HG02759 (cell line): ENCODE data around the gene TBL1XR1.
A peak's percentile ranks its signal among the peaks of the same experiment; 100 is the strongest.

Source experiments
- ATAC-seq: cut with Tn5 transposase; IDR thresholded peaks from one replicate; pipeline ENCODE4 v1.9.1; 2021; ENCODE audit warnings: mild to moderate bottlenecking, moderate library complexity; ENCODE audit not compliant: unreplicated experiment

TBL1XR1 gene

DNA sequence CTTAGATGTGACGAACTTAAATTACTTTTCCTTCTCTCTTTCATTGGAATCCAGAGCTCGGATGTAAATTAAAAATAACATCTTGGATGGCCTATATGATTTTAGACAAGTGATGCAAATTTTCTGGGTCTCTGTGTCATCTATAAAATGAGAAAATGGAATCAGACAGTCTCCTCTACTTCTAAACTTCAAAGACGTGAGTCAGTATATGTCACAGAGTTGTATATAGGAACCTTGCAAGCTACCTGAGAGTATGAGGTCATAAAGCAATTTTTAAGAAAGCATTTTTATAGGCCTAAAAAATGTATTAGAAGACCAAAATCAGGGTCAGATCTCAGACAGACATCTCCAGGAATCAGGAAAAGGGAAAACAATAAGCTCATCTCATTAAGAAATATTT lies 128.3 kb downstream of the TBL1XR1 start:
- no peak for ATAC-seq

DNA sequence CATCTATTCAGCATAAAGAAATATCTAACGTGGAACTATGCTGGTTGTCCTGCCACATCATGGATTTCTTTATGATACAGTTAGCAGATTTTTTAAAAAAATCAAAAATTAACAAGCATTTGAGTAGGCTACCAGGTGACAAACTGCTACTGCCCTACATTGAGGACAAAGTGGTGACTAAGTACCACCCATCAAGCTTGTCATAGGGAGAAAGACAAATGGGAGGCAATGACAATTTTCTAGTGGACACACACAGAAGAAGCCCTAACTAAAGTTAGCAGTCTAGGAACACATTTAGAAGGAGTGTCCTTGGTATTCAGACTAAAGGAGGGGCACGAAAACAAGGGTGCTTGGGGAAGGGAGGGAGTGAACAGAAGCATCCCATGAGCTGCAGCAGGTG lies 131.2 kb downstream of the TBL1XR1 start:
- ATAC-seq = no peak

DNA sequence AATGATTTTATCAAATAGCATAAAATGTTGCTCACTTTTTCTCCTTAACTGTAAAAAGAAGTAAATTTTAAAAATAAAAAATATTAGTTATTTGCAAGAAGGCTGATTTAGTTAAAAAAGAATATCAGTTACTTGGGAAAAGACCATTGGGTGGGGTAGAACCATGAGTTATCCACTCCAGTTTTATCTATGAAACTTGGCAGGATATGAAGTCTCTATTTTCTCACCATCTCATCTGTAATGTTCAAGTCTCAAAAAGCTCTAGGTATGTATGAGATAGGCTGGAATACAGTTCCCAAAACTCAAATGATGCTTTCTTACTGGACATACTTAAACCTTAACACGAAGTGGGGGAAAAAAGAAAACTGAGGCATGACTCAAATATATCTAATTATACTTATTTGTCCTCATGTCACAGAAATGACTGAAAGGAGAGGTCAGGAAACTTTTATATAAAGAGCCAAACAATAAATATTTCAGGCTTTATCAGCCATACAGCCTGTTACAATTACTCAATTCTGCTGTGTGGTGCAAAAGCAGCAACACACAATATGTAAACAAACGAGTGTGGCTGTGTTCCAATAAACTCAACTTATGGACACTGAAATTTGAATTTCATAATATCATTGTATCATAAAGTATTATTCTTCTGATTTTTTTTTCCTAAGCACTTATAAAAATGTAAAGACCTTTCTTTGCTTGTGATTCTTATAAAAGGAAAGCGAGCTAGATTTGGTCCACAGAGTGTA lies 131.8 kb downstream of the TBL1XR1 start:
- no peak for ATAC-seq

DNA sequence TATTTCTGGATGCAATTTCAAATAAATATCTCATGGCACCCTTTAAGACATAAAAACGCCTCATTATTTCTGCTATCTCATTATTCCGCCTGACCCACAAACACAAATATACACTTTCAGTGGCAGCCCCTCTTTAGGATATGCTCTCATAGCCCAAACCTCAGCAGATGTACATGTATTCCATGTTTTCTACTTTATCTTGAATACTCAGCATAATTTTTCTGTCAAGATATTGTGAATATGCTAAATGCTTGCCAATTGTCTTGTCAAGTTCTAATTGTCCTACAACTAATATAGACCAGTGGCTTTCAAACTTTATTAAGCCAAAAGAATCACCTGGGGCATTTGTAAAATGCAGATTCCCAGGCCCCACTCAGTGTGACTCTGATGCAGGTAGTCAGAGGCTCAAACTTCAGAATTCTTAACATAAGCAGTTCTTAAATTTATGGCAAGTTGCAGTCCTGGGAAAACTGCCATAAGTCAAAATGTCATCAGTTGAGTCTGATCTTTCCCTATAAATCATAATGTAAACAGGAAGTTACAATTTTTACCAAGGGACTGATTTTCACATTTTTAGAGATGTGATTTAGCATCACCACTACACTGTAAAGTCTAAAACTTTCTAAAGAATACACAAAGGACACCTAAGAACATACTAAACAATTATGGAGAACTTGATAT lies 135.1 kb downstream of the TBL1XR1 start:
- ATAC-seq = no peak

DNA sequence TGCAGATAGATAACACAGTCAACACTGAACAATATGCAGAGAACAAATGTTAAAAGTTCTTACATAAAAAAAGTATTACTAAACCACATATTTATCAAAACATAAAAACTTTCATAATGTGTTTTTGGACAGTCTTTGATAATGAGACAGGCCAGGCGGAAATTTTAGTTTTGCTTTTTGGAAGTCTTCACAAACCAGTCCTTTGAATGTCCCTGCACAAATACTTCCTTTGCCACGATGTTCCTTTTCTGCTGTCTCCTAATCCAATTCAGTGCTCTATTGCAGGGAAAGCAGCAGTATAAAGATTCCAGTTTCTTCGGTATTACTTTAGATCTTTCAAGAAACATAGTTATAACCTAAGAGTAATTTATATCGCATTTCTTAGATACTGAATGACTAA lies 135.9 kb downstream of the TBL1XR1 start:
- ATAC-seq = no peak

DNA sequence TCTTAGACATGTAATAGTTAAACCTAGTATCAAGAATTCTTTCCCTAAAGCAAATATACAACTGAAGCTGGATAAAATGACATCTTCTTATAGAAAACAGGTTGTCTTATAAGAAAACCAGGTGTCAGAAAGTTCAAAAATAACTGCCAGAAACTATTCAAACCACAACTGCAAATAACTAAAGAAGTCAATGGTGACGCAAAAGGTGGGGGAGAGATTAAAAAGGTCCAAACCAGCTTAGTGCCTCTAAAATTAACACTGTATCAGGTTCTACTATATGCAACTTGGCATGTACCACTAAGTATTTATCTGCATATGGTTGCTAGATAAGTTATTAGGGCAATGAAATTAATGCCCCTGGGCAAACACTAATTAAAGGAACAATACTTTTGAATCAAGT lies 136.8 kb downstream of the TBL1XR1 start:
- no peak for ATAC-seq

DNA sequence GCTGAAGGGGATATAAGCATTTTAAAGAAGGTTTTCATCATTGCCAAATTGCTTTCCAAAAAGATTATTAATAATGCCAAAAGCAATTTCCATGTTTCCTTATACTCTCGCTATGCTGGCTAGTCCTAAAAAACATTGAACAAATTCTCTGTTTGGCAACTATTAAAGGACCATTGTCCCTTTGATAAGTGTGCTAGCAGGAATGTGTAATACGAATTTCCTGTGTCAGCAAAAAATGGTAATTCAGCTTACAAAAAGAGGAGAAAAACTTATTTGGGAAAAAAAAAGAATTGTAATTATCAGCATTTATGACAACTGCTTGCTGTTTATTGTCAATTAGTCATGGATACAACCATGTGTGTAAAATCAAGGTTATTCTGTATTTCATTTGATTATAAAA lies 138.6 kb downstream of the TBL1XR1 start:
- ATAC-seq = no peak

DNA sequence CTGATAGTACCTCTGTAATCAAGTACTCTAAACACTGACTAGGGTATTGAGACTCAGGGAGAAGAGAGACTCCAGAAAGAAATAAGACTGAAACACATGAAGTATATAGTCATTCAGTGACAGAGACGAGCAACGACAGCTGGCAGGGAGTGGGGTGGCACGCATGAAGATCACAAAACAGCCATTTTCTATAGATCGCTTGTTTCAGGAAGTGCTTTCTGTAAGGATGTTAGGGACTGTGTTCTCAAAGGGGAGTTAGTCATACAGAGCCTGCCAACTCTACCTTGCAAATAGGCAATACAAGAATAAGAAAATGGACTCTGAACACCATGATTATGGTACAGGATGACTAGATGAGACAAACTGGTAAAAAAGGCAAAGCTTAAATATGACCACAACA lies 139.5 kb downstream of the TBL1XR1 start:
- peak; percentile 95 for ATAC-seq

DNA sequence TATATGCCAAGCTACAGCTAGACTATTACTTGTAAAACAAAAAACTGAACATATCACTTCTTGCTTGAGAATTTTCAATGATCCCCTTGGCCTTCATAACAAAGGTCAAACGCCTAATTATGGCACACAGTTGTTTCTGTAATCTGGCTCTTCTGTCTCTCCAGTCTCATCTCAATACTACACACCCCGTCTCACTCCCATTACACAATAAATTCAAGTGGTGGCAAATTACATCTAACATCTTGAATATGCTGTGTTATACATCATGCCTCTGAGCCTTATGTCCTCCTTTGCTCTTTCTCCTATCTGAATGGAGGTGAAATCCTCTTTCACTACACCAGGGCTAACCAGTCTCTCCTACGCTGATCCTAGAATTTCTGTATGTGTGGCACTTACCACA lies 140.4 kb downstream of the TBL1XR1 start:
- no peak for ATAC-seq

DNA sequence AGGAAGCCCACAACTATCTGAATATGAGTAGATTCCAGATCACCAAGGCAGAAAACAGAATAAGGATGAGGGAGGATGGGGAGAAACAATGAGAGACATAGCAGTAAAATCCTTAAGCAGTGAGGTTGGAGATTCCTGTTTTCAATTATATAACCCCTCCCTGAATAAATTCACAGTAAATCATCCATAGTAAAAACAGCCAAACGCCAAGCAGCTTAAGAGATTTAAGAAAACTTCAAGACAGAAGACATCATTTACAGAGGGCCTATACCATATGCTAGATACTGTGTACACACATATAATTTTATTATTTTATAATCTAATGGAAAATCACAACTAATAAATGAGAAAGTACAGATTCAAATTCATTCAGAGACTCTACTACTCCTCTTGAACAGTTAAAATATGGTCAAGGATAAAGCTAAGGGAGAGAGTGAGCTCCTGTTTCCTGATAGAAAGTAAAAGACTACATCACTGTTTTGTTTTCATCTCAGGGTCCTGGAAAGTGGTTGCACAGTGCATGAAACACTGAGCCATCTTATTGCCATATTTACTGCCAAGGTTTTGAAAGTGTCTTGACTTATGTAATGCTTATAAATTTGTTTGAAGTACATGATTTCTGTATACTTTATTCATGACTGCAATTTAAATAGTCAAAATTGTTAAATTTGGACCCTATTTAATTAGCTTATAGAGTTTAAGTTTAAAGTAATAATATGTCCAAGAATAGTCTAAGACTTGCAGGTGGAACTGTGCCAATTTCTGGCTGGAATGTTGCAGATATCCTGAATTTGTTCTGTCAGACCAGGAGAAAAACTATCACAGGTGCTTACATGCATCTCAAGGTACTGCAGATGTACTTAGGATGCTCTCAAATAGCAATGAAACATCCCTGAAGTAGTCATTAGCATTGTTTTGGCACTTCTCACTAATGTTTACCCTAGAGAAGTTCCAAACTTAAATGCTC lies 141.4 kb downstream of the TBL1XR1 start:
- ATAC-seq = no peak

DNA sequence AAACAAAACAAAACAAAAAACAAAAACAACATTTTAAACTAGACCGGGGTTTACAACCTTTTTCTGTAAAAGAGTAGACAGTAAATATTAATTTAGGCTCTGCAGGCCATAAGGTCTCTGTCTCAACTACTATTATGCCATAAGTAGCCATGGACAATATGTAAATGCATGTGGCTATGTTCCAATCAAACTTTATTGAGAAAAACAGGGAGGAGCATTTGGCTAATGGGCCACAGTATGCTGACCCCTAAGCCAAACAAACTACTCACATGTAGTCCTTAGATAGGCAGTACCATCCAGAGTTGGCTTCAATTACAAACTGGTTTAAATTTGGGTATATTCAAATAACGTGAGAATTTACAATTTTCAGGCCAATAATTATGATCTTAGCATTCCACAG lies 144.2 kb downstream of the TBL1XR1 start:
- ATAC-seq = no peak

DNA sequence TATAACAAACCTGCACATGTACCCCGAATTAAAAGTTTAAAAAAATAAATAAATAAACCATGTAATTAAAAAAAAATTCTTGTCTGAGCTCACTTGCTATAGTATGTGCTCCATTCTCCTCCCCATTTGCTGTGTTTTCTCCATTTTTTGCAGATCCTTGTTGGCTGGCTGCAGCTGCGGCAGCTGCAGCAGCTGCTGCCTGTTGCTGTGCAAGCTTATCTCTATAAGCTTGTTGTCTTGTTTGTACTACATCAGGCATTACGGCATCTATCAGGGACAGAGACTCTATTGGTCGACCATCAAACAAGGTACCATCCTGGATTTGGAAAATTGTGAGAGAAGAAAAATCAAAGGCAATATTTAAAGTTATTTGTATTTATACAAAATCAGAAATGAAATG lies 145.9 kb downstream of the TBL1XR1 start:
- ATAC-seq = no peak

DNA sequence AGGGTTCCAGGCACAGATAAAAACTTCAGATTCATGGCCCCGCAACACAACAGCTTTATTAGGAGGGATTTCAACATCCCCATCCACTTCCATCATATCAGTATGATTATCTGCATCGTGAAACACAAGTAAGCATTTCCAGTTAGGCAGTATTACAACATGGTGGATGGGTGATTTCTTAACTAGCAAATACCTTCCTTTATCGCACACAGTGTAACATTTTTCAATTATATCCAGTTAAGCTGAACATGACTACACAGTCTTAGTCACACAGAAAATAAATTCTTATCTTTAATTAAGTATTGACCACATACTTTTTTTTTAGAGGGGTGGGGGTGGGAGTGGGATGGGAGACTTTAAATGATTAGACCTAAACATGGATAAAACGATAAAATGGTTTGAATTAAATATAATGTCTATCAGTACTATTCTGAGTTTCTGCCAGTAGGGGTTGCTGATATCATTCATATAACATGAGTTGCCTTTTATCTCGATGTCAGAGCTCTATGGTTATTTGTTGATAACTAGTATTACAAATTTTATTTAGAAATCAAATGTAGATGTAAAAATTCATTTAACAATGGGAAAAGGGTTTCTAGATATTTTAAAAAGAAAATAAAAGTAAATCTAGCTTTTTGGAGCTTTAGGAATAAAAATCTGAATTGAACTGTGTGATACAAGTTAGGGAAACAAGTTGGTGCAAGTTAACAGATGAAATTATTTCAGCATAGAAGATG lies 146.6 kb downstream of the TBL1XR1 start:
- ATAC-seq = peak; percentile 56

DNA sequence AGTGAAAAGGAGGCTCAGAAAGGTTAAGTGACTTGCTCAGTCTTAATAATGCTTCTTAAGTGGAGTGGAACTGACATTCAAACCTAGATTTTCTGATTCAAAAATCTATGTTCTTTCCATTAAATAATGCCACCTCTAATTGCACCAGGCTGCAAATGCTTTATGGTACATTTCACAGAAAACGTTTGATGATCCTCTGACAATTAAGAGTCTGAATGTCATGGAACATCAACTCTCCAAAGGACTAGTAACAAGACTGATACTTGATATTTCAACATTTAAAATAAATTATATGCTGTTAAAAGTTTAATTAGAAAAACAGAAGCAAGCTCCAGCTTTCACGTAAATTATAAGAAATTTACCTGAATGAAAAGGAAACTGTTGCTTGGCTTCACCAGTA lies 151.5 kb downstream of the TBL1XR1 start:
- no peak for ATAC-seq

DNA sequence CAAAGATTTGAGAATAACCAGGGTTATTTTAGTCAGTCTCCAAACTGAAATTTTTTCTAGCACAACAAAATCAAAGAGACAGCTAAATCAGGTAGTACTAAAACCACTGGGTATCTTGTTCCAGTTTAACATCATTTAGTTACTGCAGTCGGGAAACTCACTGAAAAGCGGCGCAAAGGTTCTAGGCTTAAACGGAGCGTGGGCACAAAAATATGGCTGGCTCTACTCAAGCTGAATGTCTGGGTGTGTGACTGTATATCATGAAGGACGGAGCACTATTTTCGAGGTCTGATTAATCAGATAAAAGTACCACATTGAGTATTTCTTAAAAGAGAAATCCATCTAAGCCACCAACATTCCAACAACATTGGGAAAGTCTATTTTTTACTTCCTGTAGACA lies 152.1 kb downstream of the TBL1XR1 start:
- no peak for ATAC-seq

DNA sequence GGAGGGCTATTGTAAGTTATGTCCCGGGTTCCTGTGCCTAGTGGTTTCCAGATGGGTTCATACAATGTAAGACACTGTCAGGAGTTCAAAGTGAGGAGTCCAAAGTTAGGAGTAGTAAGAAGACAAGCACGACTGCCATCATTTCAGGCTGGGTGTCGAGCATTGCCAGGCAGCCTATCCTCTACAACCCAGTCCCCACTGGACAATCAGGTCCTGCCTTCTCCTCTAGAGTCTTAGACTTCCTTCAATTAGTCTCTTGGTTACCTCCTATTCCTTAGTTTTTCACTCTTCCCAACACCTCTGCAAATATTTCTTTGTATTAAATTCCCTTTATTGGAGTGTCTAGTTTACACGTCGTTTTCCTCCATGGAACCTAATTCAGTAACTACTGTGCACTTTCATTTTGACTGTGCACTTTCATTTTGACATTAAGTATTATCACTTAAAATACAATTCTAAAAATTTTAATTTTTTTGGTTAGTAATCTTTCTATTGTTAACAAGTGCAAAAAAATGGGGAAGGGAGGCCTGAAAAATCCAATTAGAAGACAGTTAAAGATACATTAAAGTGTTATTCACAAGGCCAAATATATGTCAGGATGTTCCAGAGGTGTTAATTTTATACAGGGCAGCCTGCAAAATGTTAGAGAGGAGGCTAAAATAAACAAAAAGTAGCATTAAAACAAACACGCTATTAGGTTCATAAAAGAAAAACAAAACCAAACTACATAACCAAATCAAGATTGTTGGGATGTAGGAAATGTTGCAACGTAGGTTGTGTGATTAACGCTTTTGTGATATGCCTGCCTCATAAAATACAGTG lies 155.3 kb downstream of the TBL1XR1 start:
- peak; percentile 63 for ATAC-seq

DNA sequence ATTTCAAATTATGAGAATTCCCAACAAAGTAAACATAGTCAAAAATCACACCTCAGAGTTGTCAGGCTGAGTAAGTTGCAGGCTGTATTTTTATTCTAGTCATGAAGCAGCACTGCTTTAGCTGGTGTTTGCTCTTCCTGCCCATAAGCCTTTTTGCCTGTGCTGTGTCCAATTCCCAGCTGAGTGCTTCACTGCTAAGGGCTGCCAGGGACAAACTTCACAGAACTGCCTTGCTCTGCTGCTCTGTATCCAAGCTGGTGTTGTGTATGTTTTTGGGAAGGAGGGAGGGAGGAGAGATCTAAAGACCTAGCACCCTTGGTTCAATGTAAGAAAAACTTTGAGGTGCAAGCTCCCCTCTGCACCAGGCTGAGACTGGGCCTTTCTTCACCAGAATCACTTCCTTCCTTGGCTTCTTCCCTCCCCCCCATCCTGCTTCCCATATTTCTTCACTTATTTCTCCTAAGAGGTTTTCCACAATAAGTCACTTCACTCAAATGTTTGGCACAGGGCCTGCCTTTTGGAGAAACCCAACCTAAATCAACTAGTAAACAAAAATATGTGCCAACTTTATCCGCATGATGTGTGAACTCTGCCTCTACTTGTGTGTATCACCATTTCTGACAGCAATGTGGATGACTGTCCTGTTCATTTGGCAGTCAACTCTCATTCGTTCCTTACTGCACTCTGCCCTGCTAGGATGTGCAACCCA lies 156.1 kb downstream of the TBL1XR1 start:
- no peak for ATAC-seq

DNA sequence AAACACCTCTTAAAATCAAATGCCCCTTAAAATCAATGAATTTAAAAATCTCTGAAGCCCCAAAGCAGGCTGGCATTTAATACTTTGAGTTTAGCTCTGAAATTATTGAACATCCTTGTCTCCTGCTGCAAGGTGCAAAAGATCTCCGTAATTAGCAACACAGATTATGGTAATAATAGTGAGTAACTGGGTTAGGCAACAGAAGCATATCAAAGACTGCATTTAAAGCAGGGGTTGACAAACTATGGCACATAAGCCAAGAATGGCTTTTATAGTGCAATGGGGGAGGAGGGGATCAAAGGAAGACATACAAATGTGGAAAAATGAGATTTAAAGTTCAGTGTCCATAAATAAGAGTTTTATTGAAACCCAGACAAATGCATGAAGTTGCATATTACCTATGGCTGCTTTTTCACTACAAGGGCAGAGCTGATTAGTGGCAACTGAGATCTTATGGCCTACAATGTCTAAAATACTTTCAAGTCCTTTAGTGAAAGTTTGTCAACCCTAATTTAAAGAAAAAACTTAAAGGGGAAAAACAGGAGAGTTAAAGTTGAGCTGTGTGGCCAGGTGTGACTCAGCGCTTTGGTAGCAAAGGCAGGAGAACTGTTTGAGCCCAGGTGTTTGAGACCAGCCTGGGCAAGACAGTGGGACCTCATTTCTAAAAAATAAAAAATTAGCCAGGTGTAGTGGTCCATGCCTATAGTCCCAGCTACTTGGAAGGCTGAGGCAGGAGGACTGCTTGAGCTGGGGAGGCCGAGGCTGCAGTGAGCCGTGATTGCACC lies 157.6 kb downstream of the TBL1XR1 start:
- no peak for ATAC-seq

DNA sequence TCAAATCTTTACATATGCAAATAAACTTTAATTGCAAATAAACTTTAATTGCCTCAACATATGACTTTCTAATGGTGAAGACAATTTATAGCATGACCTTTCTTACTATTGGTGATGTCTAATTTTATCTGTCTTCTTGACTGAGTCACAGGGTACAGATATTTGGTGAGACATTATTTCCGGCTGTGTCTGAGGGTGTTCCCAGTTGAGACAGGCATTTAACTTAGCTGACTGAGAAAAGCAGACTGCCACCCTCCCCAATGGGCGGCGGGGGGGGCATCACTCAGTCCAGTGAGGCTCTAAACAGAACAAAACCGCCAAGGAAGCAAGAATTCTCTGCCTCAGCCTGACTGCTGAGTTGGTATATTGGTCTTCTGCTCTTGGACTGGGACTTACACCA lies 160.0 kb downstream of the TBL1XR1 start:
- ATAC-seq = no peak
